Measurements from ENCODE around the gene NAXE.

GRCh38 chr1:156615946-156616345 lies 24.4 kb downstream of the NAXE start:
- TF ChIP-seq TAF1 (IDR thresholded peaks at IDR 0.05; ENCODE audit: low read depth, low read length), result no peak
- no peak for TF ChIP-seq POLR2A (IDR thresholded peaks at IDR 0.05; ENCODE audit: low read depth, low read length)
- TF ChIP-seq SPI1 (IDR thresholded peaks at IDR 0.05; ENCODE audit: low read depth, low read length), result no peak
- no peak for TF ChIP-seq POLR2AphosphoS5 (IDR thresholded peaks at IDR 0.05; ENCODE audit: low read depth, low read length)
- TF ChIP-seq PAX5 (IDR thresholded peaks at IDR 0.05; ENCODE audit: insufficient read depth, low read length, severe bottlenecking), result no peak
- no peak for TF ChIP-seq POU2F2 (IDR thresholded peaks at IDR 0.05; ENCODE audit: low read depth, low read length)

All from GM12891 (cell line).